ENCODE results near the gene DST. TPM values are rescaled to one million over a fixed set of nuclear protein-coding genes. Genes with fewer than 3 reads are reported as not detected.

DST gene
- polyA plus RNA-seq, 3 donors, result 20.1 to 91.7 (median 36.9) TPM

- 84 to 87% (median 87%) methylated on average over 4 of the region's 4 CpGs for WGBS, 3 donors
- no peak overlapping the region for H3K27ac ChIP-seq (ENCODE audit: low read depth, low read length)
Observed at GRCh38 chr6:56480654-56481337, 161.9 kb downstream of the DST start.

- no peak overlapping the region for H3K27ac ChIP-seq (ENCODE audit: low read depth, low read length)
Observed at GRCh38 chr6:56480246-56480645, 162.4 kb downstream of the DST start.

GRCh38 chr6:56479381-56479780 is 163.3 kb downstream of the DST start:
- 96 to 99% (median 98%) methylated on average over 3 of the region's 3 CpGs for WGBS, 3 donors

GRCh38 chr6:56478202-56478601 is 164.5 kb downstream of the DST start:
- no peak overlapping the region for H3K27ac ChIP-seq (ENCODE audit: low read depth, low read length)

More at GRCh38 chr6:56479381-56479780, 163.3 kb downstream of the DST start:
- H3K27ac ChIP-seq (ENCODE audit: low read depth, low read length), result no peak overlapping the region

GRCh38 chr6:56477241-56477640 is 165.4 kb downstream of the DST start:
- WGBS, 3 donors, result 92 to 96% (median 96%) methylated on average over 5 of the region's 5 CpGs
- H3K27ac ChIP-seq (ENCODE audit: low read depth, low read length), result no peak overlapping the region

More at GRCh38 chr6:56478202-56478601, 164.5 kb downstream of the DST start:
- WGBS, 3 donors, result 83 to 95% (median 93%) methylated on average over 1 of the region's 1 CpG

DNA sequence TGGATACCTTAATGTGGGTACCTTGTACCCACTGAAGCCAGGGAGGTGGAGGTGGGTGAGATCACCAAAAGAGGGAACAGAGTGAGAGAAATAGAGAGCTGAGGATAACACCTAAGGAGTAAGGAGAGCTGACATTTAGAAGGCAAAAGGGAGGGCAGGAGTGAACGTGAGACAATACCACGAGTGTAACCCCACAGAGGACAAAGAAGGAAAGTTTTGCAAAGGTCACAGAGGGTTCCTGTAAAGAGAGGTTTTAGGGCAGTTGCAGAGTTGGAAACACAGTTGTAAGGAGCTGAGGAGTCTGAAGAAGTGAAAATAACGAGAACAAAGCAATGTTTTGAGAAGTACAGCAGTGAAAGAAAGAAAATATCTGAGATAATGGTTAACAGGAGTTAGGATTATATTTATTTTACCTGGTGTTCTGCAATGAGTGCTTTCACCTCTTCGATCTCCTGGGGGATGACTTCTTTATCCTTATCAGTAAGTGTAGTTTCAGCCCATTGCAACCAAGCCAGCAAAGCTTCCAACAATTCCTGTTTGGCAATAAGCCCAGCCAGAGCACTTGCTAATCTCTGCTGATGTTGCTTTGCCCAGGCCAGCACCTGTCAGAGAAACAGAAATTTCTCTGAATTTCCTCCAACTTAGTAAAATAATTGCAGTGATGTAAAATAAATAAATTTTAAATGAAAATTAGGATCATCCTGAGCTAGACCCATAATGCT is 166.8 kb downstream of the DST start:
- H3K27ac ChIP-seq (ENCODE audit: low read depth, low read length), result no peak overlapping the region

DNA sequence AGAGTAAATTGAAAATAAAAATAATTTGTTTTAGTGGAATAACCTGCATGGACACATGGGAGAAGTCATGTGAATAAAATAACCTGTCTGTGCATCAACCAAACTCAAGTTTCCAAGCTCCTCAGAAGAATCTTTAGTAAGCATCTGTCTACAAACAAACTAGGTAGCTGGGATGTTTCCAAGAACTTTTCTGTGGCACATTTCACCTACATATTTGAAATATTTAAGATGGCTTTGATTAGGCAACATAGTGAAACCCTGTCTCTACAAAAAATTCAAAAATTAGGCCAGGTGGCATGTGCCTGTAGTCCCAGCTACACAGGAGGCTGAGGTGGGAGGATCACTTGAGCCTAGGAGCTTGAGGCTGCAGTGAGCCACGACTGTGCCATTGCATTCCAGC is 168.2 kb downstream of the DST start:
- no peak overlapping the region for H3K27ac ChIP-seq (ENCODE audit: low read depth, low read length)
- WGBS, 3 donors, result 55 to 89% (median 77%) methylated on average over 1 of the region's 1 CpG

More for the DNA sequence above, 166.8 kb downstream of the DST start:
- whole genome bisulfite sequencing, 3 donors, result 23 to 57% (median 50%) methylated on average over 4 of the region's 4 CpGs

- H3K27ac ChIP-seq (ENCODE audit: low read depth, low read length), result no peak overlapping the region
- 96 to 98% (median 97%) methylated on average over 13 of the region's 13 CpGs for WGBS, 3 donors
Observed at GRCh38 chr6:56463443-56463842, 179.2 kb downstream of the DST start.

GRCh38 chr6:56459030-56459805 is 183.5 kb downstream of the DST start:
- H3K27ac ChIP-seq (ENCODE audit: low read depth, low read length), result no peak overlapping the region
- WGBS, 3 donors, result 90 to 94% (median 91%) methylated on average over 13 of the region's 13 CpGs

DNA sequence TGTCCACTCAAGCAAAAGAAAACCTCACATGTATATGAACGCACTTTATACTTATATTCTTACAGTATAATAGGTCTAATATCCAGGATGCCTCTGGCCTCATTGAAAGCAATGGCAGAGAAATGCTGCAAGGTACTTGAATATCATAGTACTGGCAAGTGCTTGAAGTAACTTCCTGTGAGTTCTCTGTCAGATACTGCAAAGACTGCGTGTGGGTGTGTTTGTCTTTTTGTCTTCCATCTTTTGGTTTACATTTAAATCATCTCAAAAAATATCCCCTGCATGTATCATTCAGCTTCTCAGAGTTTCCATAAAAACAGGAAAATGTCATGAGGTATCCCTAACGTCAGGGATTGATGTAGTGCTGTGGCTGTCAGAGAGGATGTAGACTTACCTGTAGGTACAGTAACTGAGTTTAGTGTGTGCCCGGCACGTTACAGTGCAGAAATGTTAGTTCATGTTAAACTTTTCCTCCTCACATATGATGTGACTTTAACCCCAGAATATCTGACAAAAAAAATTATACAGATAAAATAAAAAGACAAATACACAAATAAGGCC is 184.3 kb downstream of the DST start:
- H3K27ac ChIP-seq (ENCODE audit: low read depth, low read length), result no peak overlapping the region
- WGBS, 3 donors, result 76 to 86% (median 82%) methylated on average over 5 of the region's 5 CpGs

DNA sequence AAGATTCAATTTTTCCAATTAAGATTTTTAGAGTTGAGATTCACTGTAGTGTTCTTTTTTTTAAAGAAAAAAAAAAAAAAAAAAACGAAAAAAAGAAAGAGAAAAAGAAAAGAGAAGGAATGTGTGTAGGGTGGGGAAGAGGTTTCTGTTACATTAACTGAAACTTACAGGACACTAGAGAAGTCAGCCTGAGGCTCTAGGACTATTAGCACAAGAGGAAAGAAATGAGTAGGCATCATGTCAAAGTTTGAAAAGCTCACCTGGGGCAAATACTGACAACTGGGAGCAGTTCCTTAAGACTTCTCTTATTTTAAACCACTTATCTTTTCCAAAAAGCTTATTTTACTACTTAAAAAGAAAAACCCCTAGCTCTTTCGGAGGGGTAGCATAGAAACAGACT is 185.9 kb downstream of the DST start:
- 52 to 68% (median 60%) methylated on average over 2 of the region's 2 CpGs for WGBS, 3 donors
- H3K27ac ChIP-seq (ENCODE audit: low read depth, low read length), result no peak overlapping the region

DNA sequence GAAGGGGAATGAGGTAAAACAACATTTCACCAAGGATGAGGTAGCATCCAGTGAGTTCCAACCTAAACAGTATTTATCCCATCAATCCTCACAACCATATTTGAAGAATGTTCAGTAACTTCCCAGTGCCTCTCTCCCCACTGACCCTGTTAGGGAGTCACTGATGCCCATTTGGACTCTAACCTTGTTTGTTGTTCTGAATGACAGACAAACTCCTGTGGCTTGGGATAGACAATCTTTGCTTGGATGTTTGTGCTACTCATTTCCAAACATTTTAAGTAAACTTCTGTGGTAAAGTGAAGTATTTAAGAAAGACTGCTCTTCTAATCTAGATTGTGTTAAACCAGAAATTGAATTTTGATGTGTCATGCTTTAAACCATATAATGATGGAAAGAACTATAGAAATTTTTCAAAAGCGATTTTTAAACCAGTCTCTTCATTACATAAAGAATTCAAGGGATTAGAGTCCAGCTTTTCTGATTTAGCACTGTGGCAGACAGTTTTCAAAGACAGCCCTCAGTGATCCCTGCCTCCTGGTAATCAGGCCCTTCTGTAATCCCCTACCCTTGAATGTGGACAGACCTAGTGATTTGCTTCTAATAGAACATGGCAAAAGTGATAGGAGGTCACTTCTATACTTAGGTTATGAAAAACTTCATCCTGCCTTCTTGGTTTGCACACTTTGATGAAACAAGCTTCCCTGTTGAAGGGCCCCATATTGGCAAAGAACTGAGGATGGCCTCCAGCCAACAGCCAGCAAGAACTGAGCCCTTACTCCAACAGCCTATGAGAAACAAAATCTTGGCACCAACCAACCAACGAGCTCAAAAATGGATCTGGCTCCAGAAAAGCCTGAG is 191.6 kb downstream of the DST start:
- no peak overlapping the region for H3K27ac ChIP-seq (ENCODE audit: low read depth, low read length)
- 43 to 62% (median 49%) methylated on average over 2 of the region's 2 CpGs for WGBS, 3 donors

GRCh38 chr6:56450376-56450775 is 192.3 kb downstream of the DST start:
- 68 to 91% (median 75%) methylated on average over 3 of the region's 3 CpGs for WGBS, 3 donors
- H3K27ac ChIP-seq (ENCODE audit: low read depth, low read length), result no peak overlapping the region

DNA sequence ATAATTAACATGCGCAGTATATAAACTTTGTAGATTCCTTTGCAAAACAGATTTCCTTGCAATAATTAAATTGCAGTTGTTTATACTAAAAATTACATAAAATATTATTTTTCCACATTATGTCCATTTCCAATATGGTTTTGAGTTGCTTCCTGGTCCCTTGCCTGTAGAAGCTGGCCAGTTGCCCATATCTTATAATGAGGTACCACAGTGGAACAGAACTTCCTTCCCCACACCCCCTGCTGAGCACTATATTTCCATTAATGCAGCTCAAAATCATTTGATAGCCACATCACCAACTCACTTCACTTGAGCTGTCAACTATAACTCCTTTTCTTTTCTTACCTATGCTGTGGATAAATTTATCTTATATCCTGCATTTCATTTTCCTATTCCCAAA is 194.6 kb downstream of the DST start:
- 48 to 96% (median 88%) methylated on average over 1 of the region's 1 CpG for WGBS, 3 donors
- no peak overlapping the region for H3K27ac ChIP-seq (ENCODE audit: low read depth, low read length)

DNA sequence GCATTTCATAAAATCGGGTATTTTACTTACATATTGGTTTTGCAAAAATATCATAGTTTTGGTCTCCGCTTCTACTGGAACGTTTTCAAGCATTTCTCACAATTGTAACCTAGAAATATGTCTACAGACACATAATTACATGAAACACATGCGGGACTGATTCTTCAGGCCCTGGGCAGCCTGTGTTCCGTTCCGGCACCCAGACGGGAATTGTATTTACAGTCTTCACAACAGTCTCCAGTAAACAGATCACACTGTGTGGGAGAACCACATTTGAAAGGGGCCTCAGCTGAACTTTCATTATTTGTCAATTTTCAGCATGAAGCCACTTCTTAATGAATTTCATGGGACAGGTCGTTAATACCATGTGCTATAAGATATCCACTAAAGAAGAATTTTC is 196.9 kb downstream of the DST start:
- no peak overlapping the region for H3K27ac ChIP-seq (ENCODE audit: low read depth, low read length)
- WGBS, 3 donors, result 52 to 80% (median 61%) methylated on average over 8 of the region's 8 CpGs

DNA sequence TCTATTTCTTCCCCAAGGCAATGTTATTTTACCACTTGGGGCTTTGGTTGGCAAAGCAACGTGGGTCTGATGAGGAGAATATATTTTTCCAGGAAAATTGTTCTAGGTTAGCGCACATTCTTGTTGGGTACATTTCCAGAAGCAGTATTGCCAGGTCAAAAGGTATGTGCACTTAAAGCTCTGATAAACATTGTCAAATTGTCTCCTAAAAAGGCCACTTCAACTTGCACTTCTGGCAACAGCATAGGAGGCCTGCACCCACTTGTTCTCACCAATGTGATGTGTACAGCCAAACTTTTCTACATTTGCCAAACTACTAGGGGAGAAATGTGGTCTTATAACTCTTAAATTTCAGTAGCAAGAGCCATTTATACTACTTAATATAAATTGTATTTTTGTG is 197.8 kb downstream of the DST start:
- no peak overlapping the region for H3K27ac ChIP-seq (ENCODE audit: low read depth, low read length)
- WGBS, 3 donors, result 87 to 91% (median 89%) methylated on average over 2 of the region's 2 CpGs

DNA sequence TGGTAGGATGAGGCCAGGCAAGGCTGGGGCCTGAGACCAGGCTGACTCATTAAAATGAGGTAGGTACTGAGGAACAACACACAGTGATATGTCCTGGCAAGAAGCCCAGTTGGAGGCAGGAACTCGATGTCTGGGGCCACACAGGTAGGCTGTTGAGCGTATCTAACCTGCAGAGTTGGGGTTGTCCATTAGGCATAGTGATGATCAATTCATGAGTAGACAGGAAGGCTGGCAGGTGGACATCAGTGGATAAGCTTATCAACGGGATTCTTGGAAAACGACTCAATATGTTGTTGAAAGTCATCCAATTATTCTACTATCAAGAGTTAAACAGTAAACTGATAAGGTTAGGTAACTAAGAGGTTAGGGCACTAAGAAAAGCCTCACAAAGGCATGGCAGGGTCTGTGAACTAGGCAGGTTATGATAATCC is 202.1 kb downstream of the DST start:
- WGBS, 3 donors, result 32 to 85% (median 64%) methylated on average over 4 of the region's 4 CpGs
- H3K27ac ChIP-seq (ENCODE audit: low read depth, low read length), result no peak overlapping the region
